Testis (tissue), 2 donors: ENCODE measurements around the gene GRM4.

Experiments
- CTCF ChIP-seq, 3 experiments: fragments of 450-650 bp in 2 of 3; fragments of 200-600 bp in 1 of 3; sonication (generic) in 1 of 3; IDR thresholded peaks; one replicate each; pipeline ENCODE4 v1.5.1; 2016 to 2019; ENCODE audit warnings: antibody characterized with exemption in 3 of 3, mild to moderate bottlenecking in 2 of 3, moderate library complexity in 1 of 3
- POLR2A ChIP-seq: fragments of 450-650 bp; IDR thresholded peaks from one replicate; pipeline ENCODE4 v1.6.1; 2017; ENCODE audit warnings: antibody characterized with exemption, mild to moderate bottlenecking, moderate library complexity

- TF ChIP-seq CTCF (IDR thresholded peaks at IDR 0.05) (no peak), POLR2A (no peak)
Measured at GRCh38 chr6:34092631-34093030, 53.3 kb downstream of the GRM4 start.
